ENCODE results near the gene TOX2.

DNA sequence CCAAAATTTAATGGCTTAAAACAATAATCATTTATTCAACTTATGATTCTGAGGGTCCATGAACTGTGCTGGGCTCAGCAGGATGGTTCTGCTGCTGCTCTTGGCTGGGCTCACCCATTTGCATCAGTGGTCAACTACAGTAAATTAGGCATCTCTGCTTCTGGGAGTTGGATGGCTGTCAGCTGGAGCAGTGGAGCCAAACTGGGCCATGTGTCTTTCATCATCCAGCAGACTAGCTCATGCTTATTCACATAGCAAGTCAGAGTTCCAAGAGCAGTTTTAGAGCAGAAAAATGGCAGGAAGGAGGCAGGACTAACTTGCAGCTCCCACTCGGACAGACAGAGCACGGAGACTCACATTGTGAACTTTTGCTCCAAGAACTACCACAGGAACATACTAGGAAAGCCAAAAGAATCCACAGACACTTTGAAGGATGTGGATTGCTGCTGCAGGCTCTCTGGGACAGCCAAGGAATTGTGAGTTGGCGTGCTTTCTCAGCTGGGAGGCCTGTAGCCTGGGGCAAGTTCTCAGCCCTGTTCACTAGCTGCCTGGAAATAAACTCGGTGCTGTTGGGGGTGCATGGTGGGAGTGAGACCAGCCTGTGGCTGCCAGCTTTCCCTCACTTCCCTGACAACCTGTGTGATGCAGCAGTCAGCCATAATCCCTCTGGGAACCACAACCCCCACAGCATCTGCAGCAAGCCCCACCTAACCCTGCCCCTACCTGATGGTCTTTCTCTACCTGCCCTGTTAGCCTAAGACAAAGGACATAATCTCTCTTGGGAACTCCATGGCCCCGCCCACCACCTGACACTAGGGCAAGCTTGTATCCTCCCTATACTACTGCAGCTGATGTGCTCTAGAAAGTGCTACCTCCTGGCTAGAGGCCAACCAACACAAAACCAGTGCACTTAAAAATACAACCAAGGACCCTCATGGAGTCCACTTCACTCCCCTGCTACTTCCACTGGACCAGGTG lies 143.3 kb downstream of the TOX2 start:
- TF ChIP-seq, protein P1, sequence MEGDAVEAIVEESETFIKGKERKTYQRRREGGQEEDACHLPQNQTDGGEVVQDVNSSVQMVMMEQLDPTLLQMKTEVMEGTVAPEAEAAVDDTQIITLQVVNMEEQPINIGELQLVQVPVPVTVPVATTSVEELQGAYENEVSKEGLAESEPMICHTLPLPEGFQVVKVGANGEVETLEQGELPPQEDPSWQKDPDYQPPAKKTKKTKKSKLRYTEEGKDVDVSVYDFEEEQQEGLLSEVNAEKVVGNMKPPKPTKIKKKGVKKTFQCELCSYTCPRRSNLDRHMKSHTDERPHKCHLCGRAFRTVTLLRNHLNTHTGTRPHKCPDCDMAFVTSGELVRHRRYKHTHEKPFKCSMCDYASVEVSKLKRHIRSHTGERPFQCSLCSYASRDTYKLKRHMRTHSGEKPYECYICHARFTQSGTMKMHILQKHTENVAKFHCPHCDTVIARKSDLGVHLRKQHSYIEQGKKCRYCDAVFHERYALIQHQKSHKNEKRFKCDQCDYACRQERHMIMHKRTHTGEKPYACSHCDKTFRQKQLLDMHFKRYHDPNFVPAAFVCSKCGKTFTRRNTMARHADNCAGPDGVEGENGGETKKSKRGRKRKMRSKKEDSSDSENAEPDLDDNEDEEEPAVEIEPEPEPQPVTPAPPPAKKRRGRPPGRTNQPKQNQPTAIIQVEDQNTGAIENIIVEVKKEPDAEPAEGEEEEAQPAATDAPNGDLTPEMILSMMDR (IDR thresholded peaks at IDR 0.05; ENCODE audit: low read depth, low read length): no peak
- TF ChIP-seq EZH2phosphoT487 (IDR thresholded peaks at IDR 0.05; ENCODE audit: low read depth): no peak
